Mucosa of descending colon (tissue), 3 donors: ENCODE measurements around the gene PIAS2. TPM values are rescaled to one million over a fixed set of nuclear protein-coding genes. Genes with fewer than 3 reads are reported as not detected.
"Not testable (repeated sequence)": the region's sequence is repeated elsewhere in the genome, so short reads cannot be mapped to it uniquely, and the experiment has no call there.

Experiments
- ATAC-seq: fragments of 200-7000 bp; cut with Tn5 transposase; one replicate; pipeline ENCODE4 v1.9.1; 2020; ENCODE audit warnings: mild to moderate bottlenecking, moderate library complexity
- DNase-seq, 3 donors: peaks; one replicate each; pipeline ENCODE4 v3.0.0-alpha.2; 2020
- H3K36me3 ChIP-seq: fragments of 200-600 bp; one replicate; pipeline ENCODE4 v1.8.0; 2021; ENCODE audit warnings: low read depth, mild to moderate bottlenecking
- H3K4me1 ChIP-seq: fragments of 200-600 bp; one replicate; pipeline ENCODE4 v1.8.0; 2021; ENCODE audit warnings: low read depth, mild to moderate bottlenecking
- H3K4me3 ChIP-seq: fragments of 200-600 bp; one replicate; pipeline ENCODE4 v1.8.0; 2021; ENCODE audit warnings: mild to moderate bottlenecking
- H3K9me3 ChIP-seq: fragments of 200-600 bp; one replicate; pipeline ENCODE4 v1.8.0; 2021; ENCODE audit warnings: mild to moderate bottlenecking
- CTCF ChIP-seq: fragments of 200-600 bp; IDR thresholded peaks from one replicate; pipeline ENCODE4 v1.8.0; 2022; ENCODE audit warnings: antibody characterized with exemption, mild to moderate bottlenecking
- intact Hi-C, 2 donors: fragments of 100-400 bp; cut with DNase I in 1 of 2; cut with micrococcal nuclease in 1 of 2; formaldehyde crosslinking; loops; one replicate each; pipeline versions ENCODE4 v1.11.0 to v1.11.1; 2022; cut with DNase I, micrococcal nuclease
- total RNA-seq, 3 donors: library from RNA; stranded (reverse); fragmentation: NEBNext Ultra II Directional in 2 of 3; extraction: Animal tissue kit (Norgen Biotek cat#: 25700) in 2 of 3; gene quantifications; one replicate each; pipeline versions ENCODE4 v1.2.1 to v1.2.4, GENCODE V29; 2021 to 2023
- donor health status: DM: no; HTN: no; CAD: no; lungs with moderate emphysema.
- donor health status: DM: no; HTN: no; CAD: no.
- donor health status: DM: no; HTN: yes; CAD: no.

PIAS2 gene
- total RNA-seq, 3 donors from 2014 or later: 31.2 to 56.7 (median 33.5) TPM

GRCh38 chr18:46877329-46877987, 39.8 kb downstream of the PIAS2 start:
- ATAC-seq: peak; percentile 77
- no peak for TF ChIP-seq CTCF
- intact Hi-C loops: no loop called here
- DNase-seq: peak in 2 of 3 donors; percentile 42 to 46
- H3K4me1 ChIP-seq: no peaks in the 10 kb centered on the region
- H3K9me3 ChIP-seq: peaks cover 33% of the 10 kb centered on the region
- H3K36me3 ChIP-seq: no peaks in the 10 kb centered on the region
- no peak overlapping the region for H3K4me3 ChIP-seq

- Histone ChIP-seq H3K36me3 (no peaks in the 10 kb centered on the region), H3K4me1 (no peaks in the 10 kb centered on the region), H3K4me3 (no peak overlapping the region), H3K9me3 (peaks cover 24% of the 10 kb centered on the region)
- no peak for TF ChIP-seq CTCF
- intact Hi-C loops: no loop called here
- DNase-seq (no peak), ATAC-seq (peak; percentile 51)
These were observed 49.0 kb downstream of the PIAS2 start for GRCh38 chr18:46868169-46868921.

- ATAC-seq (no peak), DNase-seq (no peak)
- H3K36me3 ChIP-seq: no peaks in the 10 kb centered on the region
- no peak overlapping the region for H3K4me3 ChIP-seq
- H3K9me3 ChIP-seq: peaks cover 24% of the 10 kb centered on the region
- intact Hi-C loops: no loop called here
- no peaks in the 10 kb centered on the region for H3K4me1 ChIP-seq
- no peak for TF ChIP-seq CTCF
These were observed 49.8 kb downstream of the PIAS2 start for GRCh38 chr18:46867367-46868143.

GRCh38 chr18:46866523-46866922, 50.8 kb downstream of the PIAS2 start:
- intact Hi-C loops: no loop called here
- Histone ChIP-seq H3K36me3 (no peaks in the 10 kb centered on the region), H3K9me3 (peaks cover 24% of the 10 kb centered on the region), H3K4me1 (no peaks in the 10 kb centered on the region), H3K4me3 (no peak overlapping the region)
- no peak for TF ChIP-seq CTCF
- DNase-seq (no peak), ATAC-seq (no peak)

GRCh38 chr18:46865245-46865644, 52.1 kb downstream of the PIAS2 start:
- H3K36me3 ChIP-seq, H3K4me3 ChIP-seq, ATAC-seq, intact Hi-C loops, DNase-seq, H3K4me1 ChIP-seq: not testable (repeated sequence)
- H3K9me3 ChIP-seq: peaks cover 23% of the 10 kb centered on the region

GRCh38 chr18:46859855-46860254, 57.5 kb downstream of the PIAS2 start:
- intact Hi-C loops: no loop called here
- DNase-seq (no peak), ATAC-seq (no peak)
- H3K9me3 ChIP-seq: no peaks in the 10 kb centered on the region
- no peaks in the 10 kb centered on the region for H3K36me3 ChIP-seq
- H3K4me1 ChIP-seq: no peaks in the 10 kb centered on the region
- H3K4me3 ChIP-seq: no peak overlapping the region
- no peak for TF ChIP-seq CTCF
